ENCODE measurements around the gene ADGRG2.

DNA sequence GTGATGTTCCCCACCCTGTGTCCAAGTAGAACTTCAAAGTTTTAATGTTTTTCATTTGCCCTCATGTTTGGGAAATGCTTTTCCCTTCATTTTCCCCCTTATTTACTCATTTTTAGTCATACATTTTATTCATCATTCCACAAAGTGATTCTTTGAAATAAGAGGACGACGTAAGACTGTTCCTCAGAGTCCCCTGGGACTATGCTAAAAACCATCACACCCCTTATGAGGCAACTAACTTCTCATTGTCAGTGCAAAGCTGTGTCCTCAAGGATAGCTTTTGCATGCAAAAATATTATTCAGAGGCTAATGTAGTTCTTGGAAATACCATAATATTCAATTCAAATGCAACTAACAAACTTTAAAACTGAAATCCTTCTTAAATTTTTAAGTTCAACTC, 14.8 kb upstream of the ADGRG2 start:
- no peak for TF ChIP-seq GATA2 (IDR thresholded peaks at IDR 0.05; ENCODE audit: low read depth, low read length)
- TF ChIP-seq GATA3 (IDR thresholded peaks at IDR 0.05; ENCODE audit: low read depth, low read length) = no peak
